Tongue (tissue), 2 donors: ENCODE data around the gene PRKAR2B. TPM values are rescaled to one million over a fixed set of nuclear protein-coding genes. Genes with fewer than 3 reads are reported as not detected.
"Not testable (repeated sequence)": the region's sequence is repeated elsewhere in the genome, so short reads cannot be mapped to it uniquely, and the experiment has no call there.

Experiments
- DNase-seq: peaks from one replicate; pipeline ENCODE4 v3.0.0-alpha.2; 2015
- total RNA-seq: library from RNA; depleted of rRNA; stranded (reverse); fragments of >200 nt; gene quantifications from one replicate; pipeline ENCODE4 v1.2.3, GENCODE V29; 2014

PRKAR2B gene
- total RNA-seq, 1 donor from 2014 or later: 10.9 TPM

- DNase-seq: no peak
These were observed 17.3 kb upstream of the PRKAR2B start for GRCh38 chr7:107027208-107027607.

GRCh38 chr7:107029061-107029763 is 15.3 kb upstream of the PRKAR2B start:
- no peak for DNase-seq

- DNase-seq: no peak
These were observed 14.7 kb upstream of the PRKAR2B start for GRCh38 chr7:107029764-107030286.

- no peak for DNase-seq
These were observed 12.5 kb upstream of the PRKAR2B start for GRCh38 chr7:107032050-107032449.

- no peak for DNase-seq
These were observed 11.6 kb upstream of the PRKAR2B start for GRCh38 chr7:107032720-107033438.

- no peak for DNase-seq
These were observed 10.0 kb upstream of the PRKAR2B start for GRCh38 chr7:107034553-107034952.

GRCh38 chr7:107035446-107035845 is 9.1 kb upstream of the PRKAR2B start:
- DNase-seq: no peak

- no peak for DNase-seq
These were observed 8.0 kb upstream of the PRKAR2B start for GRCh38 chr7:107036535-107036934.

- DNase-seq: no peak
These were observed 6.5 kb upstream of the PRKAR2B start for GRCh38 chr7:107037717-107038603.

- DNase-seq: no peak
These were observed 5.2 kb upstream of the PRKAR2B start for GRCh38 chr7:107039199-107039900.

- no peak for DNase-seq
These were observed 3.4 kb upstream of the PRKAR2B start for GRCh38 chr7:107041097-107041496.

GRCh38 chr7:107041764-107042163 is 2.7 kb upstream of the PRKAR2B start:
- DNase-seq: not testable (repeated sequence)

GRCh38 chr7:107042326-107042910 is 2.1 kb upstream of the PRKAR2B start:
- not testable (repeated sequence) for DNase-seq

- DNase-seq: no peak
These were observed 1.0 kb upstream of the PRKAR2B start for GRCh38 chr7:107043491-107043890.

- DNase-seq: no peak
These were observed 571 bp upstream of the PRKAR2B start for GRCh38 chr7:107043921-107044346.

GRCh38 chr7:107045195-107045960 is 873 bp downstream of the PRKAR2B start:
- peak; percentile 34 for DNase-seq

- peak; percentile 5 for DNase-seq
These were observed 1.5 kb downstream of the PRKAR2B start for GRCh38 chr7:107045980-107046379.

GRCh38 chr7:107046491-107047259 is 2.2 kb downstream of the PRKAR2B start:
- DNase-seq: no peak

- no peak for DNase-seq
These were observed 3.6 kb downstream of the PRKAR2B start for GRCh38 chr7:107047902-107048782.
